ENCODE results near the gene AKAP8L. TPM values are rescaled to one million over a fixed set of nuclear protein-coding genes. Genes with fewer than 3 reads are reported as not detected.

The AKAP8L gene
- total and polyA plus RNA-seq, 2 donors from 2014 or later, result 44.3 to 122 TPM

DNA sequence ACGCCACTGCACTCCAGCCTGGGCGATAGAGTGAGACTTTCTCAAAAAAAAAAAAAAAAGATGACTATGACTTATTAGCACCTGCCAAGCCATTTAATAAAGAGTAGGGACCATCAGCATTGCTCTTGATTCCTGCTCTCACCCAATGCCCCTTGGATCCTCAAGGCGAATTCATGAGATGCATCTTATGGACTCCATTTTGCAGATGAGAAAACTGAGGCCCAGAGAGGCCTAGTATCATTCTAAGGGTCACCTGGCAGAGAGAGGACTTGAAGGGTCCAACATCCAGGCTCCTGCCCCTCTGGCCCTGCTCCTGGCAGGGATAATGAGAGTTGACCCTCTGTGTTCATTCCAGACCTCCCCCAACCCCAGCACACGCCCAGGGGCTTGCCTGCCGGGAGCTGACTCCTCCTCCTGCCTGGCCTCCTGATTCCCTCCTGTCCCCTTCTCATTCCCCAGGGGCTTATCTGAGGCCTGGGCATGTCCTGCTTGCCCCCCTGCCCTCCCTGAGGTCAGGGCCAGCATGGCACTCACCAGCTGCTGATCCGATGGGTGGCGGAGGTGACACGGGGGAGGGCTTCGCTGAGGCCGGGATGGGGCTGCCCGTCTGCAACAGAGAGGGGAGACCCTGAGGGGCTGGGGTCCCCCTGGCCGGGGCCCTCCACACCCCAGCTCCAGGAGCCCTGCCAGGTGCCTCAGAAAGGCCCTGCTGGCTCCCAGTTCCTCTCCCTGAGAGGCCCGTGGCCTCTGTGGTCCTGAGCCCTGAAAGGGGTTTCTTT, 23.5 kb upstream of the AKAP8L start:
- TF ChIP-seq, protein P1, sequence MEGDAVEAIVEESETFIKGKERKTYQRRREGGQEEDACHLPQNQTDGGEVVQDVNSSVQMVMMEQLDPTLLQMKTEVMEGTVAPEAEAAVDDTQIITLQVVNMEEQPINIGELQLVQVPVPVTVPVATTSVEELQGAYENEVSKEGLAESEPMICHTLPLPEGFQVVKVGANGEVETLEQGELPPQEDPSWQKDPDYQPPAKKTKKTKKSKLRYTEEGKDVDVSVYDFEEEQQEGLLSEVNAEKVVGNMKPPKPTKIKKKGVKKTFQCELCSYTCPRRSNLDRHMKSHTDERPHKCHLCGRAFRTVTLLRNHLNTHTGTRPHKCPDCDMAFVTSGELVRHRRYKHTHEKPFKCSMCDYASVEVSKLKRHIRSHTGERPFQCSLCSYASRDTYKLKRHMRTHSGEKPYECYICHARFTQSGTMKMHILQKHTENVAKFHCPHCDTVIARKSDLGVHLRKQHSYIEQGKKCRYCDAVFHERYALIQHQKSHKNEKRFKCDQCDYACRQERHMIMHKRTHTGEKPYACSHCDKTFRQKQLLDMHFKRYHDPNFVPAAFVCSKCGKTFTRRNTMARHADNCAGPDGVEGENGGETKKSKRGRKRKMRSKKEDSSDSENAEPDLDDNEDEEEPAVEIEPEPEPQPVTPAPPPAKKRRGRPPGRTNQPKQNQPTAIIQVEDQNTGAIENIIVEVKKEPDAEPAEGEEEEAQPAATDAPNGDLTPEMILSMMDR (IDR thresholded peaks at IDR 0.05; ENCODE audit: borderline replicate concordance, extremely low read depth, insufficient read depth), result no peak
- peak in 1 of 5 donors; percentile 48 for DNase-seq

DNA sequence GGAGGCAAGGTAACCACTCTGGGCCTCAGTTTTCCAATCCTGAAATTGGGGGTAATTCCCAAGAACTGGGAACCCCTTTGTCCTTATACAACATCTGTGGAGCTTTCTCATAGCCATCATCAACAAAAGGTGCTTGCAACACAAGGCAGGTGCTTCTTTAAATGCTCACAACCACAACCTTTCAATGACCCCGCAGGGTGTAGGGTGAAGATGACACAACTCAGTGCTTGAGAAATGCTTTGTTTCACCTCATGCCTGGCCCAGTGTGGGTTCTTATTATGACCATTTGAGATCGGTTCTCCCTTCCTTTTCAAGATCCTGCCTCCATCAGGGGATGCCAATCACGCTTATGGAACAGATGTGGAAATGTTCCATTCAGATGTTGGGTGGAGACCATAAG, 22.5 kb upstream of the AKAP8L start:
- H3K27ac ChIP-seq (ENCODE audit: low read depth in 2 of 2, low read length in 2 of 2), result no peak overlapping the region
- TF ChIP-seq, protein P1 (IDR thresholded peaks at IDR 0.05; ENCODE audit: borderline replicate concordance, extremely low read depth, insufficient read depth), result no peak
- H3K9me3 ChIP-seq (ENCODE audit: control insufficient read depth in 2 of 3, insufficient read depth in 1 of 3, low read length in 3 of 3), result no peaks in the 10 kb centered on the region
- no peak overlapping the region for H3K4me3 ChIP-seq (ENCODE audit: low read length in 3 of 3)
- H3K9ac ChIP-seq (ENCODE audit: low read length in 3 of 3), result no peak overlapping the region
- FAIRE-seq (no peak), DNase-seq (no peak)
- H3K27me3 ChIP-seq (ENCODE audit: control insufficient read depth, insufficient read depth, low read length), result no peaks in the 10 kb centered on the region
- H3K4me1 ChIP-seq (ENCODE audit: control insufficient read depth in 2 of 3, insufficient read depth in 2 of 3, low read depth in 1 of 3, low read length in 3 of 3), result no peaks in the 10 kb centered on the region
- intact Hi-C loops (cut with DNase I), result no loop called here
- H3K36me3 ChIP-seq (ENCODE audit: control insufficient read depth in 2 of 3, insufficient read depth in 3 of 3, low read length in 3 of 3), result no peaks in the 10 kb centered on the region

More for the DNA sequence above, 23.5 kb upstream of the AKAP8L start:
- Histone ChIP-seq H3K36me3 (ENCODE audit: control insufficient read depth in 2 of 3, insufficient read depth in 3 of 3, low read length in 3 of 3) (no peaks in the 10 kb centered on the region), H3K27me3 (ENCODE audit: control insufficient read depth, insufficient read depth, low read length) (no peaks in the 10 kb centered on the region), H3K9me3 (ENCODE audit: control insufficient read depth in 2 of 3, insufficient read depth in 1 of 3, low read length in 3 of 3) (no peaks in the 10 kb centered on the region), H3K9ac (ENCODE audit: low read length in 3 of 3) (no peak overlapping the region), H3K27ac (ENCODE audit: low read depth in 2 of 2, low read length in 2 of 2) (no peak overlapping the region), H3K4me3 (ENCODE audit: low read length in 3 of 3) (no peak overlapping the region), H3K4me1 (ENCODE audit: control insufficient read depth in 2 of 3, insufficient read depth in 2 of 3, low read depth in 1 of 3, low read length in 3 of 3) (no peaks in the 10 kb centered on the region)
- intact Hi-C loops (cut with DNase I), result no loop called here
- no peak for FAIRE-seq

DNA sequence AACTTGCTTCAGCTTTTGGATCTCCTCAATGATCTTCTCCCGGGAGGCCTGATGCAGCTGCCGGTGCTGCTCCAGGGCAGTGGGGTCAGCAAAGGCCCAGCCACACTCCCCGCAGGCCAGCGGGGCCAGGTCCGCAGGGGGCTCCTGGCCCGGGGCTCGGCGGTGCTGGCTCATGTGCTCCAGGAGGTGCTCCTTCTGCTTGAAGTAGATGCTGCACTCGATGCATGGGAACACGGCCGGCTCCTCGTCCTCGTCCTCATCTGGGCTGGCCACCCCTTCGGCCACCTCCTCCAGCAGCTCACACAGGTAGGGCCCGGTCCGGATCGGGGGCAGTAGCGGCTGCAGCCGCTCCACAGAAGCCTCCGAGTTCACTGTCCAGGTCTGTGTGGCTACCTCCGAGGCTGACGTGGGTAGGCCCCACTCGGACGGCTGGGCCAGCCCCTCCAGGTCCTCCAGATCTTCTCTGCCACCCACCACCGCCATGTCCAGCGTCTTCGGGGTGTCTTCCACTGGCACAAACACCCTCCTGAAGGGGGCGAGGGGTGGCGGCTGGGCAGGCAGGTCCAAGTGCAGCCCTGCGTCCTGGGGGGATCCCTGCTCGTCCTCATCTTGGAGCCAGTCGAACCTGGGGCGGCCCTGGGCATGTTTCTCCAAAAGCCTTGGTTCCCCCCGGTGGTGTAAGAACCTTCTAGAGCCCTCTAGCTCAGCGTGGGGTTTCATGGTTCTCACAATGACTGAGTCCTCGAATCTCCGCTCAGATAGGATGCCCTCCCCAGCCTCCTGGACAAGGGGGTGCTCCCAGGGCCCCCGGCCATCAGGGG, 21.2 kb upstream of the AKAP8L start:
- intact Hi-C loops (cut with DNase I), result no loop called here
- FAIRE-seq (no peak), DNase-seq (peak in 1 of 5 donors; percentile 67)
- no peaks in the 10 kb centered on the region for H3K4me1 ChIP-seq (ENCODE audit: control insufficient read depth in 2 of 3, insufficient read depth in 2 of 3, low read depth in 1 of 3, low read length in 3 of 3)
- H3K9ac ChIP-seq (ENCODE audit: low read length in 3 of 3), result no peak overlapping the region
- no peaks in the 10 kb centered on the region for H3K27me3 ChIP-seq (ENCODE audit: control insufficient read depth, insufficient read depth, low read length)
- H3K4me3 ChIP-seq (ENCODE audit: low read length in 3 of 3), result no peak overlapping the region
- H3K9me3 ChIP-seq (ENCODE audit: control insufficient read depth in 2 of 3, insufficient read depth in 1 of 3, low read length in 3 of 3), result no peaks in the 10 kb centered on the region
- TF ChIP-seq, protein P1 (IDR thresholded peaks at IDR 0.05; ENCODE audit: borderline replicate concordance, extremely low read depth, insufficient read depth), result no peak
- H3K36me3 ChIP-seq (ENCODE audit: control insufficient read depth in 2 of 3, insufficient read depth in 3 of 3, low read length in 3 of 3), result peaks cover 0 to 2% (median 0%) of the 10 kb centered on the region in 3 donors
- no peak overlapping the region for H3K27ac ChIP-seq (ENCODE audit: low read depth in 2 of 2, low read length in 2 of 2)
